GM20000 (cell line): ENCODE data around the gene ZNF79.

Source experiments
- DNase-seq: peaks from one replicate; pipeline ENCODE4 v3.0.0; 2012; ENCODE audit warnings: low spot score
- CTCF ChIP-seq: IDR thresholded peaks from 2 replicates; pipeline ENCODE4 v1.5.1; 2012; ENCODE audit warnings: mild to moderate bottlenecking, control low read depth; ENCODE audit errors: extremely low read depth, missing control alignments

ZNF79 gene

GRCh38 chr9:127419348-127419747, 4.8 kb upstream of the ZNF79 start:
- TF ChIP-seq CTCF: no peak
- DNase-seq: no peak

- TF ChIP-seq CTCF: no peak
- DNase-seq: no peak
These were observed 3.1 kb upstream of the ZNF79 start for GRCh38 chr9:127421057-127421456.

GRCh38 chr9:127422133-127422782, 1.9 kb upstream of the ZNF79 start:
- DNase-seq: no peak
- no peak for TF ChIP-seq CTCF

- no peak for TF ChIP-seq CTCF
- no peak for DNase-seq
These were observed 1.4 kb upstream of the ZNF79 start for GRCh38 chr9:127422787-127423186.

- TF ChIP-seq CTCF: no peak
- DNase-seq: no peak
These were observed 677 bp upstream of the ZNF79 start for GRCh38 chr9:127423476-127423933.

GRCh38 chr9:127424676-127424999, 456 bp downstream of the ZNF79 start:
- TF ChIP-seq CTCF: no peak
- peak; percentile 26 for DNase-seq

- no peak for TF ChIP-seq CTCF
- DNase-seq: no peak
These were observed 2.6 kb downstream of the ZNF79 start for GRCh38 chr9:127426756-127427155.
